Eye (tissue), 1 donor: Measurements from ENCODE around the gene TULP3.
A peak's percentile ranks its signal among the peaks of the same experiment; 100 is the strongest.

Experiments
- DNase-seq: peaks from one replicate; pipeline ENCODE4 v3.0.0-alpha.2; 2015

TULP3 gene

GRCh38 chr12:2930865-2931264 lies 40.2 kb downstream of the TULP3 start:
- no peak for DNase-seq

DNA sequence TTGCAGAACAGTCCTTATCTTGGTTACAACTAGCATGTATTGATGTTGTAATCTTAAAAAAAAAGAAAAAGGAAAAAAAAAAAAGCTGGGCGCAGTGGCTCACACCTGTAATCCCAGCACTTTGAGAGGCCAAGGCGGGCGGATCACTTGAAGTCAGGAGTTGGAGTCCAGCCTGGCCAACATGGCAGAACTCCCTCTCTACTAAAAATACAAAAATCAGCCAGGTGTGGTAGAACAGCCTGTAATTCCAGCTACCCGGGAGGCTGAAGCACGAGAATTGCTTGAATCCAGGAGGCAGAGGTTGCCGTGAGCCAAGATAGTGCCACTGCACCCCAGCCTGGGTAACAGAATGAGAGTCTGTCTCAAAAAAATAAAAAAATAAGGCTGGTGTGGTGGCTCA lies 42.9 kb downstream of the TULP3 start:
- no peak for DNase-seq

DNA sequence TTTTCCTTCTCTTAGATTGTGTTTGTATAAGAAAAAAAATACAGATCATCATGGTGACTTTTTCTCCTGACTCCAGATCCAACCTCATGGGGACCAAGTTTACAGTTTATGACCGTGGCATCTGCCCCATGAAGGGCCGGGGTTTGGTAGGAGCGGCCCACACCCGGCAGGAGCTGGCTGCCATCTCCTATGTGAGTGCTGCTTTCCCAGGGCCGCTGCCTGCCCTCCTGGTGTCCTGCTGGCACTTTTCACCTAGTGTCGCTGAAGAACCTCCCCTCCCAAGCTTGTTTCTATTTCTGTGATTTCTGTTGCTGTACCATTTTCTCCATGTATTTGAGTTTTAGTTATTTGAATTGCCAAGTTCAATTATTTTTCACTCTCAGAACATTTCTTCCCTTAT lies 43.7 kb downstream of the TULP3 start:
- no peak for DNase-seq

DNA sequence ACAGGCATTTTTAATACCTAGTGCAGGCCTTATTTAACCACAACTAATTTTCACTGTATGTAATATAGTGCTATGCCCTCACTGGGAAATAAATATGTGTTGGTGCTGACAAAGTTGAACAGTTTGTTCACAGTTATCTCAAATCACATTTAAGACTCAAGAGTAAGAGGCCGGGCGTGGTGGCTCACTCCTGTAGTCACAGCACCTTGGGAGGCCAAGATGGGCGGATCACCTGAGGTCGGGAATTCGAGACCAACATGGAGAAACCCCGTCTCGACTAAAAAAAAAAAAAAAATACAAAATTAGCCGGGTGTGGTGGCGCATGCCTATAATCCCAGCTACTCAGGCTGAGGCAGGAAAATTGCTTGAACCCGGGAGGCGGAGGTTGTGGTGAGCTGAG lies 45.6 kb downstream of the TULP3 start:
- no peak for DNase-seq

DNA sequence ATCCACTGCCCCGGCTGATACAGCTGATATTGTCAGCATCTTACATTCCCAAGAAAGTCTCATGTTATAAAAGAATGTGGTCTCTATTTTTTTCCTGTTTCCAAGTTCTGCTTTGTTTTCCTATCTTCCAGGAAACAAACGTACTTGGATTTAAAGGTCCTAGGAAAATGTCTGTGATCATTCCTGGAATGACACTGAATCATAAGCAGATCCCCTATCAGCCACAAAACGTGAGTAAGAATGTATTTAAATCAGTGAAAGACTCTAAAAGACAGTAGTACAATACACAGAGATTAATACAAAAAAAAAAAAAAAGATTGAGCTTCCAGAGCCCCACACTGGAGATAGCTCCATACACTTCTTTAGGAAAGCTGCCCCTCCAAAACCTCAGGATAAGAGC lies 46.8 kb downstream of the TULP3 start:
- DNase-seq = no peak

GRCh38 chr12:2939191-2939590 lies 48.5 kb downstream of the TULP3 start:
- DNase-seq = no peak

- no peak for DNase-seq
Observed at GRCh38 chr12:2940564-2940963, 49.9 kb downstream of the TULP3 start.

DNA sequence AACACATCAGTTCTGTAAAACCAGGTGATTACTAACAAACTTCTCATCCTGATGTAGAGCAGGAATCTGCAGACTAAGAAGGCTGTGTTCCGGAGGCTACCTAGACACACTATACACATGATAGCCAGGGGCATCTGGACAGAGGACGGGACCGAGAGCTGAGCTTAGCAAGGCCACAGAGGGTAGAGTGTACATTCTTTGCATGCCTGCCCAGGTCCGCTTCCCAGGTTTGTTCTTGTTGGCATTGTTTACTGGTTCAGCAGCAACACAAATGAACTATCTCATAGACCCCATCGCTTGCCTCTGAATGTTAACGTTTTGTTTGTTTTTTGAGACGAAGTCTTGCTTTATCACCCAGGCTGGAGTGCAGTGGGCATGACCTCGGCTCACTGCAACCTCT lies 50.8 kb downstream of the TULP3 start:
- DNase-seq = no peak

DNA sequence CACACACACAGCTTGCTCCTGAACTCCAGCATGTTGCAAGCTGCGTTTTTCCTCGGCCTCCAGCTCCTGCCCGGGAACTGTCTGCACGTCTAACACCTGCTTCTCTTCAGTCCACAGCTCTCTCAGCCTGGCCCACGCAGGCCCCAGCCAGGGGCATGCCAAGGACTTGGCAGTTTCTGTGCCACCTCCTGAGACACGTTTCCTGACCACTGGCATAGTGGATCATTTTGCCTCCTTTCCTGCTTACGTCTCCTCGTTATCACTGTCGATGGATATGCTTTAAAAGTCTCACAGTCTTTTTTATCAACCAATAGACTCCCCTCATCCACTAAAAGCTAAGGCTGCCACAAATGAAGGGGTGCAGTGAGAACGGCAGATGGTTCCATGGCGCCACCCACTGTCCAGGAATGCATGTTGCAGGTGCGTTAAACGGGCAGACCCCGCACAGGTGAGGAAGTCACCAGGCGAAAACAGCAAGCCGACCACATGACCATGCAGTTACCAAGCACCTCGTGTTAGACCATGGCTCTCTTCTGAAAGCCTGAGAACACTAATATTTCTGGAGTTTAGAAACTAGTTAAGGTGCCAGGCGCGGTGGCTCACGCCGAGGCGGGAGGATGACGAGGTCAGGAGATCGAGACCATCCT lies 53.8 kb downstream of the TULP3 start:
- DNase-seq = peak; percentile 63

DNA sequence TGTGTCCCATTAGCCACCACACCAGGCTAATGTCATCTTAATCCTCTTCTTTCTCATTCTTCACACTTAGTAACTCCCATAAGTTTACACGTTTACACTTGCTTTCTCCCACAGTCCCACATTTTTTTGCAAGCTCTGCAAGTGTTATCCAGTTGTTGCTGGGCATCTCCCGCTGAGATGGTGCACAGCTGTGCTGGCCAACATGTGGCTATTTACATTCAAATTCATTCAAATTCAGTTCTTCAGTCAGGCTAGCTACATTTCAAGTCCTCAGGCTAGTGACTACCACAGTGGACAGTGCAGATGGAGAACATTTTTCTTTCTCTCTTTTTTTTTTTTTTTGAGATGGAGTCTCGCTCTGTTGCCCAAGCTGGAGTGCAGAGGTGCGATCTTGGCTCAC lies 58.7 kb downstream of the TULP3 start:
- DNase-seq = no peak

GRCh38 chr12:2955888-2956287 lies 65.2 kb downstream of the TULP3 start:
- DNase-seq = no peak

GRCh38 chr12:2957816-2958431 lies 67.2 kb downstream of the TULP3 start:
- no peak for DNase-seq

DNA sequence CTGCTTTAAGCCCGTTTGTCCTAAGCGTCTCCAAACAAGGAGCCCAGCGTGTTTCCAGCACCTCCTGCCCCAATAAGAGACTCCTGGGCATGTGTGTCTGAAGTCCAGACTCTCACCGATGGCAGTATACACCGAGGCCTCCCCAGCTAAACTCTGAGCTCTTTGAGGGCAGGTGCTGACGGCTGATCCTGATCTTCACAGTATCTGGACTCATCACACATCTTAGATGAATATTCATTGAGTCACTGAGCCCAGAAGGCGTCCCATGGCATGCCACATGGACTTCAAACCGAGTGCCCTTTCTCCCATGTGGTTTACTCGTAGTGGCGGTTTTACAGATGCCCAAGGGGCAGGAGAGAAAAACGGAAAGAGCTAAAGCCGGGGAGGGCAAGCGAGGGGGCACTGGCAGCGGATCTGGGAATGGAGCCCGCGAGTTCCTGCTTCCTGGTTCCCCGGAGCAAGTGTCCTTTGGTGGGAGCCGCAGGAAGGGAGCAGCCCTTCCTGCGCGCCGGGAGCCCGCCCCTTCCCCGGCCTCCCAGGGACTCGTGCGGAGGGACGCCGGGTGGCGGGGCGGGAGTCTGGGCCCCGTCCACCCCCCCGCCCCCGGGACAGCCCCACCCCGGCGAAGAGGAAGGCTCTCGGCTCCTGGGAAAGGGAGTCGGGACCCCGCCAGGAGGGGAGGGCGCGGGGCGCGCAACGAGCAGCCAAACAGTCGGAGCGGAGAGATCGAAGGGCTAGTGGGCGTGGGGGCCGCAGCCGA lies 67.9 kb downstream of the TULP3 start:
- peak; percentile 70 for DNase-seq

GRCh38 chr12:2959192-2959504 lies 68.5 kb downstream of the TULP3 start, which contains the start of gene TEAD4:
TEAD4 (plus strand) TSS chr12:2959397.
- DNase-seq = peak; percentile 87

GRCh38 chr12:2959505-2960389 lies 69.1 kb downstream of the TULP3 start:
- DNase-seq = peak; percentile 79

DNA sequence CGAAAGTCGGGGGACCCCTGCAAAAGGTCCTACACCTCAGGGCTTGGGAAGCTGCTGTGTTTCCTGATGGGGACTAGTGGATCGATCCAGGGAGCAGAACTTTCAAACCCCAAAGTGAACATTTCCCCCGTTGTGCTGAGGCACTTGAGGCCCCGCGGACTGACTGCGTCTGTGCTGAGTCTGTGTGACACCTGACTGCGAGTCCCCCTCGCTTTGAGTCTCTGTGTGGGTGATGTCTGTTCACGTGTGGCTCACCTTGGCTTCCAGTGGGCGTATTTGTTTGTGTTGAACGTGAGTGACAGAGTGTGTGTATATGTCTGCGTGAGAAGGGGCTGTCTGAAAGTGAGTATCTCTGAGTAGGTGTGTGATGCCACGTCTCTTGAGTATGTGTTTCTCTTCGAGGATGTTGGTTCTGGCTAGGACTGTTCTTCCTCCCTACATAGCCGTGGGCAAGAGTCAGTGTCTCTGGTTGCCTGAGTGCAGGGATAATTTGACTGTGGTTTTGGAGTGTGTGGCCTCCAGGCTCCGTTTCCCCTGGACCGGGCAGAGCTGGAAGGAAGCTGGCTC lies 69.8 kb downstream of the TULP3 start:
- peak; percentile 57 for DNase-seq

- peak; percentile 23 for DNase-seq
Observed at GRCh38 chr12:2960996-2961616, 70.4 kb downstream of the TULP3 start.

DNA sequence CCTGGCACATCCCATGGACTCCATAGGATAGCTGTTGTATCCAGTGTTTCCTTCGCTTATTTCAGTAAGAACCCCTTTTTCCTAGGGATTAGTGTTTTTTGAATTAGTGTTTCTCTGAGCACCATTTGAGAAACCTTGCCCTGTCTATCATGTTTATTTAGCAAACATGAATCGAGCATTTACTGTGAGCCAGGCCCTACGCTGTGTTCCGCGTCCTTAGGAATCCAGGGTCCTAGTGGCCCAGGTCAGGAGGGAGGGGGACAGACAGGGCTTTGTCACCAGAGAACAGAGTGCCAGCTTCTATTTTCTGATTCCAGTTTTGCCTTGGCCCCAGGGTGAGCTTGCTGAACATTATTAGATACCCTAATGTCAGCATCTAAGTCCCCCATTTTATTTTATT lies 71.0 kb downstream of the TULP3 start:
- DNase-seq = no peak

- DNase-seq = no peak
Observed at GRCh38 chr12:2963154-2963759, 72.6 kb downstream of the TULP3 start.

GRCh38 chr12:2963760-2964292 lies 73.1 kb downstream of the TULP3 start:
- DNase-seq = no peak

DNA sequence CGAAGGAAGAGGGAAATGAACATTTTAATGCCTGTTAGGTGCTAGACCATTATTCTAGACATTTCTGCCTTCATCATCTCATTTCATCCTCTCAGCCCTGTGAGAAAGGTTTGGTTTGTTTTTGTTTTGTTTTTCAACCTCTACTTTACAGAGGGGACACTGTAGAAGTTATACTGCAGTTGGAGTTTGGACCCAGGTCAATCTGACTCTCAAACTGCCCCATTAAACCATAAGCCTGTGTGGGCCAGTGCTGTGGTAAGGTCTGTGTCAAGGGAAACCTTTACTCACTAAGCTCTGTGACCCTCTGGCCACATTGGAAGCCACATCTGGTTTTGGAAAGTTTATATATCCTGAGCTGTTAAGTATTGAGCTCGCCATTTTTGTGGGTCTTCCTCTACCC lies 77.0 kb downstream of the TULP3 start:
- DNase-seq = no peak

DNA sequence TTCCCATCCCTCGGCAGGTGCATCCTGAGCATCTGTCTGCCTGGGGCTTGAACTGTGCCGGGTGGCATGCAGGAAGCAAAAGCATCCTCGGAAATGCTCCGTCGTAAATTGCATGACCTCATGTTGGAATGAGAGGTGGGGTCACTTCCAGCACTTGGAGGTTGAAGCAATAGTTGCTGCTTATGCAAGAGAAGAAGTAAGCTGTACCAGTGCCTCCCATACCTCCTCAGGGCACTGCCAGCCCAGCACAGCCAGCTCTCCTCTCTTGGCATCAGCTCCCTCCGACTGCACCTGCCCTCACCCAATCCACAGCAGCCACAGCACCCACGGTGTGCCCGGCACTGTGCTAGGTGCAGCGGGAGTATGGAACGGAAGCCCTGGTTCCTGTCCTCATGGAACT lies 80.1 kb downstream of the TULP3 start:
- DNase-seq = no peak
